Measurements from ENCODE around the gene EWSR1.

The EWSR1 gene

GRCh38 chr22:29269230-29269604 is 1.1 kb downstream of the EWSR1 start:
- no peak for DNase-seq (ENCODE audit: low spot score)

DNA sequence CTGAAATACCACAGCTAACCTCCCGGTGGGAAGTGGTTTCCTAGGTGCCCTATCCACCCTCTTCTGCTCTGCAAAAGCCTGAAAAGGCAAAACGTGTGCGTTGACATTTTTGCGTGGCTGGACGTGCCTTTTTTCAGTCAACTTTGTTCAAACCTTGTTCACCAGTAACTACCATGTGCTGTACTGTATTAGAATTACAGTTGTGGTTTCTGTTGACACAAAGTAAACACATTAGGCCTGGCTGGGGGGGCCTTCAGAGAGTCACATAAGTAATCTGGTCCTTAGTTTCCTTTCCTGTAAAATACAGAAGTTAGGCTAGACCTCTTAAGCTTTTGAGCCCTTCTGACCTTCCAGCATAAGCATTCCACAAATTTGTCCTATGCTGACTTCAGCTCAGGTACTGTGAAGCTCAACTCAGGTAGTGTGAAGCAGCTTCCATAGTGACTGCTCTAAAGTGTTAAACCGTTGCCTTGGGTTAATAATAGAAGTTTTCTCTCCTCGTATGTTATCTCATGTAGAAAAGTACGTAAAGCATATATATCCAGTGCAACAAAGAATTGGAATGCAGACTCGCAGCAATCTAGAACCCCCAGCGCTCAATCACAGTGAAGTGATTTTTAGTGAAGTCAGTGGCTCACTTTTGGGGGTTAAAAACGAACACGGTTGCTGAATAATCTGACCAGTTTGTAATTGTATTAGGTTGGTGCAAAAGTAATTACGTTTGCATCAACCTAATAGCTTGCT is 1.8 kb downstream of the EWSR1 start:
- DNase-seq (ENCODE audit: low spot score): peak; percentile 22

GRCh38 chr22:29270475-29271271 is 2.6 kb downstream of the EWSR1 start:
- no peak for DNase-seq (ENCODE audit: low spot score)

- DNase-seq (ENCODE audit: low spot score): no peak
Observed at GRCh38 chr22:29272624-29273023, 4.6 kb downstream of the EWSR1 start.

GRCh38 chr22:29275167-29275566 is 7.1 kb downstream of the EWSR1 start:
- no peak for DNase-seq (ENCODE audit: low spot score)

DNA sequence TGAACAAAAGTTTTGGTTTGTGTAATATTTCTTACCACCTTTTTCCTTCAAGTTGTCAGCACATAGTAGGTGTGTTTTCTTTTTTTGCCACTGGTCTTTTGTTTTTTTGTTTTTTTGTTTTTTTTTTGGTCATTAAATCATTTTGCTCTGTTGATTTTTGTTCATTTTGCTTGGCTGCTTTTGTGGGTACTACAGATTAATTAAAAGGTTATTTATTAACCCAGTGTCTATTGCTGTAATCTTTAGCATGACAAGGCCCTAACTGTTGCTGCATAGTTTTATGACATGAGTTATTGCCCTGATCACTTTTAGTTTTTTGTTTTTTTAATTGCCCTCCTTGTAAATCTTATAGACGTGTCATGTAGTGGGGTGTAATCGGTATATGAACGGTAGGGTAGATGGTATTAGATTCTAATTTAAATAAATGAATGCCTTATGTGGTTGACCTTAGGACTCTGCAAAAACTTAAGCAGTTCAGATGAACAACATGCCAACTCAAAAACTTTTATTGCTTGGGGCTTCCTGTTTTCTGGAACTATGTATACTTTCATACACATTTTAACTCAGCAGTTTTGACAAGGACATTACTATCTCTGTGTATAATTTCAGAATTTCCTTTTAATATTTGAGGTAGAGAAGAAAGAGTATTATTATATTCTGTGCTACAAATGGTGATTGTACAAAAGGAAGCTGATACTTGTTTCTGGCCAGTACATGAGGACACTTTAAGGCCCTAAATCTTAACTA is 7.9 kb downstream of the EWSR1 start:
- no peak for DNase-seq (ENCODE audit: low spot score)

GRCh38 chr22:29277927-29278326 is 9.9 kb downstream of the EWSR1 start:
- no peak for DNase-seq (ENCODE audit: low spot score)

DNA sequence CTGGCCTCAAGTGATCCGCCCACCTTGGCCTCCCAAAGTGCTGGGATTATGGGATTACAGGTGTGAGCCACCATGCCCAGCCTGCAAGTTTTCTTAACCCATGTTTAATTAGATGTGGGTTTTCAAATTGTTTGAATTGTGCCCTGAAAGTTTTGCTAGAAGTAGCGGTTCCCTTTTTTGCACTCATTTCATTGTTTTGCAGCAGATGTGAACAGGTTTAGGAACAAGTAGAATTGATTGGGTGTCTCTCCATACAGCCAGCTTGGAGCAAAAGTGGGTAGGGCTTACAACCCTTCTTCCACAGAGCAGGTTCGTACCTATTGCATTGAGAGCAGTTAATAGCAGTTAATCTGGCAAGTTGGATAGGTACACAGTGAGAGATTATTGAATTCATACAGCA is 16.1 kb downstream of the EWSR1 start:
- DNase-seq (ENCODE audit: low spot score): no peak

- DNase-seq (ENCODE audit: low spot score): no peak
Observed at GRCh38 chr22:29288837-29289236, 20.8 kb downstream of the EWSR1 start.

GRCh38 chr22:29290061-29290460 is 22.0 kb downstream of the EWSR1 start:
- no peak for DNase-seq (ENCODE audit: low spot score)

- no peak for DNase-seq (ENCODE audit: low spot score)
Observed at GRCh38 chr22:29291215-29291614, 23.1 kb downstream of the EWSR1 start.

DNA sequence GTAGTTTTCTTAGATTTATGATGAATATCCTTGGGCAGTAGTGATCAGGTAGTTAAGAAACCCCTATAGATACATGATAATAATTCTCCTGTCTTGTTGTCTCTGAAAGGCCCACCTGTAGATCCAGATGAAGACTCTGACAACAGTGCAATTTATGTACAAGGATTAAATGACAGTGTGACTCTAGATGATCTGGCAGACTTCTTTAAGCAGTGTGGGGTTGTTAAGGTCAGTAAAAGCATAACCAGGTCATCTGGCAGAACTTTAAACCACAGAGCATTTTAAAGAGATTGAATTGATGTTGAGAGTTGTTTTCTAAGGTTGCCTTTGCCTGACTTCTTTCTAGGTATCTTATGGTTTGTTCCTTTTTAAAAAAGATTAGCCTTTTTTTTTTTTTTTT is 24.3 kb downstream of the EWSR1 start:
- DNase-seq (ENCODE audit: low spot score): no peak

GRCh38 chr22:29298641-29299040 is 30.6 kb downstream of the EWSR1 start:
- DNase-seq (ENCODE audit: low spot score): no peak

DNA sequence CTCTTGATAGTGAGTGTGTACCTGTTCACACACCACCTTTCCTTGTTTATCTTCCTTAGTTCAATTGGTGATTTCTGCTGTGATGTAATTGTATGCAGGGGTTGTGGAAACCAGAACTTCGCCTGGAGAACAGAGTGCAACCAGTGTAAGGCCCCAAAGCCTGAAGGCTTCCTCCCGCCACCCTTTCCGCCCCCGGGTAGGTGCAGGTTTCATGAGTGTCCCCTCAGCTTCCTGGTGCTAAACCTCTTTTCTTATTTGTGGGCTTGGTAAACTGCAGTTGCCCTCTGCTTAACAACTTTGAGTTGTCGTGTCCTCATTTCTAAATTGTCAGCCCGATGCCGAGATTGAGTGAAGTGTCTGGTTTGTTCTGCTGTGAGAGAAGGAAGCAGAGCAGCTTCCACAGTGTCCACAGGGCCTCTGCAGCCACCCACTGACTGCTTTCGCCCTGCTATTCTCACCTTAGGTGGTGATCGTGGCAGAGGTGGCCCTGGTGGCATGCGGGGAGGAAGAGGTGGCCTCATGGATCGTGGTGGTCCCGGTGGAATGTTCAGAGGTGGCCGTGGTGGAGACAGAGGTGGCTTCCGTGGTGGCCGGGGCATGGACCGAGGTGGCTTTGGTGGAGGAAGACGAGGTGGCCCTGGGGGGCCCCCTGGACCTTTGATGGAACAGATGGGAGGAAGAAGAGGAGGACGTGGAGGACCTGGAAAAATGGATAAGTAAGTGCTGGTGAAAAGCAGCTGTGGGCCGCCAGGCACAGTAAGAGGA is 31.2 kb downstream of the EWSR1 start:
- DNase-seq (ENCODE audit: low spot score): no peak

DNA sequence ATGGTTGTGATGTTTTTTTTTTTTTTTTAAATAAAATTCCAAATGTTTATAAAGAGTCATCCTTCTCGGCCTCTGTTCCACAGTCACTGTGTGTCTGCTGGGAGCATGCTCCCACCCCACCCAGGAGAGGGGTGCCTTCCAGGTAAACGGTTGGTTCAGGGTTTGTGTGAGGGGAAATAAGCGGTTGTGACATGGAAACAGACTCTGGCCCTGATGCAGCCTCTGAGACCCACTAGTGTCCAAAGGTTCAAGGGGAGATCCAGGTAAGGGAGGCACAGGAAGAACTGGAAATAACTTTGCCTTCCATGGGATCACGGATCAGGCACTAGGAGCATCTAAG is 32.4 kb downstream of the EWSR1 start:
- DNase-seq (ENCODE audit: low spot score): no peak

DNA sequence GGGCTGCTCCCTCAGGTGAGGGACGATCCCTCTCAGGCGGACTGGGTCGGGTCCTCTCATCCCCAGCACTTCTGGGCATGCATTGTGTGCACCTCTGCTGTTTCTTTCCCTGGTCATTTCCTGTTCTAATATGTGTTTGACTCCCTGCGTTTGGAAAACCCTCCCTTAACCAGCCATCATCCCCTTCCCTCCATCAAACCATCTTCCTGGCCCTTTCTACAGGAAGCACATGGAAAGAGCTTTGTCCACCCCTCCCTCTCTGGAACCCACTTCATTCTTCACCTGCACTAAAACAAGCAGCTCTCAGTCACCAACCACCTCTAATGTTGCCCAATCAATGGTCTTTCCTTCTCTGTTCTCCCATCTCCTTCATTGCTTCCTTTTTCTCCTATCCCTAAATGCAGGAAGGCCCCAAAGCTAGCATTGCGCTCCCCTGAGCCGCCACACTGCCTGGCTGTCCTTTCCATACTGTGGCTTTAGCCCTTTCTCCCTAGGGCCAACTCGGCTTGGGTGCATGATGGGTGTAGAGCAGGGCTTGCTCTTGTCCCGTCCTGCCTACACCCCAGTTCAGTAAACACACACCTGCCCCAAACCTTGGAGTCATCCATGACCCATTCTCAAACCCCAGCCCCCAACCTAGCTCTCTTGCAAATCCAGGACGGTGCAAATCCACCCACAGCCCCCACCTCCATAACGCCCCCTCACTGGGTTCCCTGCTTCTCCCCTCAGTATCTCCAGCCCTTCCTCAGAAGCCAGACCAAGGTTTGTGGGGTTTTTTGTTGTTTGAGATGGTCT is 32.9 kb downstream of the EWSR1 start:
- DNase-seq (ENCODE audit: low spot score): no peak

- DNase-seq (ENCODE audit: low spot score): no peak
Observed at GRCh38 chr22:29301716-29302401, 33.8 kb downstream of the EWSR1 start.

DNA sequence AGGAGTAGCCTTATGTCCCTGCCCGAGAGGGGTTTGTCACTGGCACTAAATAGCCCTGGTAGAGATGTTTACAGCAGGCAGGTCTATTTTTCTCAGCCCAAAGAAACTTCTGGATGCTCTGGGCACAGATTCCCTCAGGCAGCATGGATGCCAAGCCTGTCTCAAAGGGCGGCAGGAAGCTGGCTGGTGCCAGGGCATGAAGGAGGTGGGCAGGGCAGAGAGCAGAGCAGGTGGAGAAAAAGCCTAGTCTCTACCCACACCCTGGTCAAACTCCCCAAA is 34.3 kb downstream of the EWSR1 start:
- DNase-seq (ENCODE audit: low spot score): no peak

- no peak for DNase-seq (ENCODE audit: low spot score)
Observed at GRCh38 chr22:29302681-29303465, 34.8 kb downstream of the EWSR1 start.

DNA sequence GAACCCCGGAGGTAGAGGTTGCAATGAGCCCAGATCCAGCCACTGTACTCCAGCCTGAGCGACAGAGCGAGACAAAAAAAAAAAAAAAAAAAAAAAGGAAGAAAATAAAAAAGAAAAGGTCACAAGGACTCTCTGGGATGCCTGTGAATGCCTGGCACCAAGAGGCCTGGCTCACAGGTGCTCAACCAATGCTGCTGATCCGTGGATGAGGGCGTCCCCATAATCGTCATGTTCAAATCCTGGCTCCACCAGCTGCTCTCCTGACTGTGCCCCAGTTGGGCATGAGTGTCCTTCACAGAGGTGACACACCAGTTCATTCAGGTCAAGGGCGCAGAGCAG is 37.7 kb downstream of the EWSR1 start:
- DNase-seq (ENCODE audit: low spot score): no peak

Data from activated CD4-positive, alpha-beta T cell treated with anti-CD3 and anti-CD28 coated beads, Interleukin-2, Interleukin-4, amounts not matched to agents 100 ng/mL and 50 ng/mL, durations not matched to agents 16 hours and 8 hours (primary cell).